B cell (primary cell): ENCODE data around the gene ALKBH7. TPM values are rescaled to one million over a fixed set of nuclear protein-coding genes. Genes with fewer than 3 reads are reported as not detected.
A peak's percentile ranks its signal among the peaks of the same experiment; 100 is the strongest.

Source experiments
- ATAC-seq: fragments of 200-7000 bp; cut with Tn5 transposase; one replicate; pipeline ENCODE4 v1.10.0; 2021; ENCODE audit warnings: low read depth, mild to moderate bottlenecking, moderate number of reproducible peaks, moderate library complexity
- CTCF ChIA-PET: fragments of 350-600 bp; sonication (Branson Sonifier 250); formaldehyde crosslinking; loops from one replicate; lab custom pipeline; 2021; ENCODE audit warnings: antibody characterized with exemption, inconsistent platforms; lab: Charles Lee
- POLR2A ChIA-PET: fragments of 350-600 bp; sonication (Branson Sonifier 250); formaldehyde crosslinking; loops from one replicate; lab custom pipeline; 2021; ENCODE audit warnings: antibody characterized with exemption; lab: Charles Lee
- DNase-seq: peaks from one replicate; pipeline ENCODE4 v3.0.0; 2013
- H2AFZ ChIP-seq: 2 replicates; pipeline ENCODE4 v1.6.1; 2012; ENCODE audit warnings: mild to moderate bottlenecking, low read depth, low read length; ENCODE audit not compliant: insufficient read depth, poor library complexity, severe bottlenecking
- H3K27ac ChIP-seq, 2 donors: 1 replicate in 1 of 2; 2 replicates in 1 of 2; pipeline ENCODE4 v1.5.1; 2012 to 2013; ENCODE audit warnings: low read length in 2 of 2, mild to moderate bottlenecking in 2 of 2, moderate library complexity in 1 of 2
- H3K27me3 ChIP-seq, 4 experiments: fragments of 200-600 bp in 1 of 4; sonication (generic) in 1 of 4; replicated peaks in 1 of 4; 1 replicate in 2 of 4; 2 replicates in 2 of 4; pipeline versions ENCODE4 v1.6.1 to v1.7.0; 2013 to 2016; ENCODE audit warnings: low read length in 3 of 4, mild to moderate bottlenecking in 2 of 4, mixed read lengths in 1 of 4, moderate library complexity in 1 of 4; ENCODE audit not compliant: insufficient read depth in 4 of 4, control insufficient read depth in 3 of 4; ENCODE audit errors: control extremely low read depth in 1 of 4
- H3K36me3 ChIP-seq, 2 experiments: replicated peaks in 1 of 2; 1 replicate in 1 of 2; 2 replicates in 1 of 2; pipeline versions ENCODE4 v1.6.1 to v1.7.1; 2013; ENCODE audit warnings: low read length in 1 of 2; ENCODE audit not compliant: insufficient read depth in 2 of 2, control insufficient read depth in 1 of 2; ENCODE audit errors: control extremely low read depth in 1 of 2, extremely low read depth in 1 of 2
- H3K4me1 ChIP-seq, 2 donors: fragments of 200-600 bp in 1 of 2; sonication (generic) in 1 of 2; 1 replicate in 1 of 2; 2 replicates in 1 of 2; pipeline versions ENCODE4 v1.5.1 to v1.6.1; 2013 to 2017; ENCODE audit warnings: low read length in 2 of 2; ENCODE audit not compliant: control insufficient read depth in 2 of 2, insufficient read depth in 2 of 2
- H3K4me2 ChIP-seq: replicated peaks from 2 replicates; pipeline ENCODE3; 2012; ENCODE audit warnings: mild to moderate bottlenecking, low read depth, low read length; ENCODE audit not compliant: poor library complexity, severe bottlenecking
- H3K4me3 ChIP-seq, 5 experiments: fragments of 200-600 bp in 1 of 5; sonication (generic) in 1 of 5; 1 replicate in 3 of 5; 2 replicates in 2 of 5; pipeline versions ENCODE4 v1.5.1 to v1.7.0; 2011 to 2016; ENCODE audit warnings: low read length in 4 of 5, mild to moderate bottlenecking in 4 of 5, low read depth in 2 of 5, control low read depth in 1 of 5, moderate library complexity in 1 of 5; ENCODE audit not compliant: insufficient read depth in 1 of 5; ENCODE audit errors: control extremely low read depth in 1 of 5, extremely low read depth in 1 of 5
- H3K79me2 ChIP-seq: fragments of 200-600 bp; sonication (generic); one replicate; pipeline ENCODE4 v1.6.0; 2016; ENCODE audit warnings: low read length; ENCODE audit not compliant: control insufficient read depth, insufficient read depth
- H3K9ac ChIP-seq: fragments of 200-600 bp; sonication (generic); 2 replicates; pipeline ENCODE4 v1.6.1; 2017; ENCODE audit warnings: mild to moderate bottlenecking, low read length, moderate library complexity
- H3K9me3 ChIP-seq, 3 donors: one replicate each; pipeline versions ENCODE4 v1.6.1 to v1.7.1; 2013; ENCODE audit warnings: low read length in 2 of 3; ENCODE audit not compliant: control insufficient read depth in 2 of 3, insufficient read depth in 1 of 3; ENCODE audit errors: control extremely low read depth in 1 of 3
- H4K20me1 ChIP-seq: 2 replicates; pipeline ENCODE4 v1.6.0; 2012; ENCODE audit warnings: mild to moderate bottlenecking, low read length; ENCODE audit not compliant: insufficient read depth, control insufficient read depth, poor library complexity, severe bottlenecking
- H3K27ac Mint-ChIP-seq: one replicate; pipeline ENCODE4 v1.8.0; 2021; ENCODE audit warnings: mixed read lengths
- H3K27me3 Mint-ChIP-seq: one replicate; pipeline ENCODE4 v1.8.0; 2021; ENCODE audit warnings: mixed read lengths
- H3K4me1 Mint-ChIP-seq: one replicate; pipeline ENCODE4 v1.8.0; 2021; ENCODE audit warnings: mixed read lengths
- H3K4me3 Mint-ChIP-seq: one replicate; pipeline ENCODE4 v1.8.0; 2021; ENCODE audit warnings: mixed read lengths
- H3K9me3 Mint-ChIP-seq: one replicate; pipeline ENCODE4 v1.8.0; 2022; ENCODE audit warnings: mixed read lengths; ENCODE audit not compliant: insufficient read depth
- CTCF ChIP-seq: fragments of 200-600 bp; IDR thresholded peaks from one replicate; pipeline ENCODE4 v1.8.0; 2022; ENCODE audit warnings: antibody characterized with exemption, mild to moderate bottlenecking
- EZH2 ChIP-seq: IDR thresholded peaks from 2 replicates; pipeline ENCODE4 v1.6.1; 2012; ENCODE audit warnings: borderline replicate concordance, low read depth, mild to moderate bottlenecking, moderate library complexity, low read length; ENCODE audit not compliant: insufficient read depth, poor library complexity, severe bottlenecking
- WGBS: methylation state at CpG from one replicate; pipeline ENCODE4 v1.1.5; 2013; ENCODE audit warnings: missing lambda C conversion rate; ENCODE audit not compliant: insufficient coverage; 5-methylcytosine and 5-hydroxymethylcytosine counted together
- intact Hi-C: fragments of 100-400 bp; cut with micrococcal nuclease; formaldehyde crosslinking; loops from one replicate; pipeline ENCODE4 v1.10.0; 2022
- polyA plus RNA-seq: library from polyadenylated mRNA; depleted of rRNA; stranded (reverse); fragments of >200 nt; gene quantifications from 2 replicates; pipeline ENCODE4 v1.2.3, GENCODE V29; 2012
- total RNA-seq, 2 donors: library from RNA; stranded (reverse); fragments of 120-200 nt in 1 of 2; gene quantifications; 1 replicate in 1 of 2; 2 replicates in 1 of 2; pipeline versions ENCODE4 v1.2.3 to v1.2.4, GENCODE V29; 2013 to 2022

ALKBH7 gene
- total and polyA plus RNA-seq, 2 donors (not counting 1 experiment from before 2014, with no cell fraction given): 36.4 to 67.0 TPM

- CTCF ChIA-PET: interaction anchor here (1.0 to 1.4 kb wide), 2 partner anchors 22 to 33 kb away, joined by 3 to 5 read pairs; partner anchors contain the start of genes ALKBH7 and CLPP
- H3K27me3 ChIP-seq: no peaks in the 10 kb centered on the region
- intact Hi-C loops: loop anchor here (1.0 kb wide), 5 partner anchors 21 to 195 kb away; partner anchors contain the start of gene CLPP
Observed at GRCh38 chr19:6393983-6394412, 21.4 kb downstream of the ALKBH7 start.

More at GRCh38 chr19:6393983-6394412, 21.4 kb downstream of the ALKBH7 start:
- Histone ChIP-seq H2AFZ (peak overlapping the region; percentile 84), H3K27ac (peak overlapping the region; percentile 73 to 95), H3K4me3 (peak overlapping the region; percentile 70 to 91 (median 83)), H4K20me1 (no peaks in the 10 kb centered on the region), H3K9ac (peak overlapping the region; percentile 92), H3K4me1 (peaks cover 15 to 16% of the 10 kb centered on the region in 2 donors), H3K36me3 (peaks cover 3 to 9% of the 10 kb centered on the region in 2 experiments), H3K9me3 (no peaks in the 10 kb centered on the region), H3K79me2 (peaks cover 16% of the 10 kb centered on the region), H3K4me2 (peak overlapping the region; percentile 91)
- H3K9me3 Mint-ChIP-seq: no peaks in the 10 kb centered on the region
- no peaks in the 10 kb centered on the region for H3K27me3 Mint-ChIP-seq
- DNase-seq: no peak
- no peak for ATAC-seq
- WGBS: 14% methylated on average over 6 of the region's 14 CpGs
- peak overlapping the region; percentile 95 for H3K4me3 Mint-ChIP-seq
- peaks cover 26% of the 10 kb centered on the region for H3K4me1 Mint-ChIP-seq
- peak overlapping the region; percentile 97 for H3K27ac Mint-ChIP-seq
- no peak for TF ChIP-seq EZH2
- no peak for TF ChIP-seq CTCF
- POLR2A ChIA-PET: interaction anchor here (2.0 to 2.7 kb wide), 2 partner anchors 21 to 32 kb away, joined by 14 to 15 read pairs; partner anchors contain the start of genes ALKBH7 and KHSRP
